ENCODE measurements around the gene COL9A3. TPM values are rescaled to one million over a fixed set of nuclear protein-coding genes. Genes with fewer than 3 reads are reported as not detected.

COL9A3 gene
- total RNA-seq, 5 donors from 2014 or later (not counting 1 experiment from before 2014, with no cell fraction given) = 0.51 to 2.1 (median 0.75) TPM; not detected in 1

DNA sequence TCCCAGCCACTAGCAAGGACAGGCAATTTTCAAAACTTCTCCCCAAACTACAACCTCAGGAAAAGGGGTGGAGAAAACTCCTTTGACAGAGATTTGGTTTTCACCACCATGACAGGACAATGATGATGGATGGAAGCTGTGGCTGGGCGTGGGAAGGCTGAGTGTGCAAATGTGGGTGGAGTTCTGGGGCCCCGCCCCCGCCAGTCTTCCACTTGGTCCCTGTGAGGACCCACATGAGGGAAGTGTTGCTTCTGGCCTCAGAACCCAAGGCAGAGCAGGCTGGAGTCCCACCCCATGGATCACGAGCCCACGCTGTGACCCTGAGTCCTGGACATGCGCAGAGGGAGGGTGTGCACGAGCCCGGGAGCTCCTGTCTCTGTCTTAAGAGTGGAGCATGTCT lies 42.1 kb upstream of the COL9A3 start:
- Mint-ChIP-seq H3K27ac (peak overlapping the region; percentile 92 to 93), H3K27me3 (no peaks in the 10 kb centered on the region), H3K9me3 (no peaks in the 10 kb centered on the region), H3K4me3 (peak overlapping the region in 1 of 3 donors; percentile 70), H3K36me3 (no peaks in the 10 kb centered on the region), H3K4me1 (peaks cover 45 to 60% (median 59%) of the 10 kb centered on the region in 3 donors)
- no peak overlapping the region for H3K4me3 ChIP-seq (ENCODE audit: control insufficient read depth in 1 of 2, extremely low read depth in 1 of 2, low read length in 1 of 2)
- H3K4me1 ChIP-seq (ENCODE audit: control insufficient read depth in 1 of 2, extremely low read depth in 1 of 2, insufficient read depth in 2 of 2, low read length in 2 of 2) = peaks cover 23 to 67% of the 10 kb centered on the region in 2 experiments
- H3K27ac ChIP-seq (ENCODE audit: low read length) = peak overlapping the region; percentile 94
- ChIA-PET CTCF (no interaction called here), POLR2A (no interaction called here)
- WGBS (ENCODE audit: insufficient coverage) = 64% methylated on average over 6 of the region's 8 CpGs
- no peaks in the 10 kb centered on the region for H3K27me3 ChIP-seq (replicated peaks in 1 of 2; ENCODE audit: control insufficient read depth in 2 of 2, extremely low read depth in 1 of 2, insufficient read depth in 2 of 2, low read length in 1 of 2)
- no peaks in the 10 kb centered on the region for H3K9me3 ChIP-seq
- DNase-seq = no peak
- H3K36me3 ChIP-seq (ENCODE audit: control insufficient read depth in 2 of 2, extremely low read depth in 1 of 2, insufficient read depth in 1 of 2, low read length in 1 of 2) = no peaks in the 10 kb centered on the region
- no peak for ATAC-seq (replicated peaks in 1 of 4)

DNA sequence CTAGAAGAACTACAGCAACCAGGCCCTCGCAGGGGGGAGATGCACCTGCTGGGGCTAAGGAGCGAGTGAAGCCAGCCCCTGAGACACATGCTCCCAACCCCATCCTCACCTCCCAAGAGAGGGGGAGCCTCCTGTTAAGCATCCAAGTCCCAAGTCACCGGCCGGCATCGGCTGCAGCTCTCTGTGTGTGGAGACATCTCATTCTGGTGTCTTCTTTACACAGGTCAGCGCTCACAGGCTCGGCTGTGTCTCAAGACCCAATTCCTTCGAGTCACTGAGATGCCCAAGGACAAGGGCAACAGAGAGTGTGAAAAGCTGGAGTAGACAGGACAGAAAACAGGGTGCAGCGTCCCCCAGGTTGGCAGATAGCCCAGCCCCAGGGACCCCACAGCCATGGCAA lies 41.6 kb upstream of the COL9A3 start:
- peak overlapping the region; percentile 94 for H3K27ac ChIP-seq (ENCODE audit: low read length)
- ATAC-seq (replicated peaks in 1 of 4) (no peak), DNase-seq (no peak)
- Mint-ChIP-seq H3K9me3 (no peaks in the 10 kb centered on the region), H3K36me3 (no peaks in the 10 kb centered on the region), H3K4me1 (peaks cover 45 to 60% (median 59%) of the 10 kb centered on the region in 3 donors), H3K4me3 (peak overlapping the region in 1 of 3 donors; percentile 70), H3K27ac (peak overlapping the region; percentile 92 to 93), H3K27me3 (no peaks in the 10 kb centered on the region)
- H3K4me3 ChIP-seq (ENCODE audit: control insufficient read depth in 1 of 2, extremely low read depth in 1 of 2, low read length in 1 of 2) = no peak overlapping the region
- ChIA-PET CTCF (no interaction called here), POLR2A (no interaction called here)
- H3K36me3 ChIP-seq (ENCODE audit: control insufficient read depth in 2 of 2, extremely low read depth in 1 of 2, insufficient read depth in 1 of 2, low read length in 1 of 2) = no peaks in the 10 kb centered on the region
- H3K9me3 ChIP-seq = no peaks in the 10 kb centered on the region
- 100% methylated on average over 3 of the region's 9 CpGs for WGBS (ENCODE audit: insufficient coverage)
- no peaks in the 10 kb centered on the region for H3K27me3 ChIP-seq (replicated peaks in 1 of 2; ENCODE audit: control insufficient read depth in 2 of 2, extremely low read depth in 1 of 2, insufficient read depth in 2 of 2, low read length in 1 of 2)
- H3K4me1 ChIP-seq (ENCODE audit: control insufficient read depth in 1 of 2, extremely low read depth in 1 of 2, insufficient read depth in 2 of 2, low read length in 2 of 2) = peaks cover 23 to 67% of the 10 kb centered on the region in 2 experiments

GRCh38 chr20:62776035-62776691 lies 40.7 kb upstream of the COL9A3 start:
- Mint-ChIP-seq H3K4me1 (peaks cover 45 to 60% (median 59%) of the 10 kb centered on the region in 3 donors), H3K9me3 (no peaks in the 10 kb centered on the region), H3K27me3 (no peaks in the 10 kb centered on the region), H3K27ac (peak overlapping the region; percentile 92 to 93), H3K36me3 (no peaks in the 10 kb centered on the region), H3K4me3 (peak overlapping the region in 2 of 3 donors; percentile 28 to 70)
- Histone ChIP-seq H3K4me1 (ENCODE audit: control insufficient read depth in 1 of 2, extremely low read depth in 1 of 2, insufficient read depth in 2 of 2, low read length in 2 of 2) (peaks cover 23 to 64% of the 10 kb centered on the region in 2 experiments), H3K9me3 (no peaks in the 10 kb centered on the region), H3K27me3 (replicated peaks in 1 of 2; ENCODE audit: control insufficient read depth in 2 of 2, extremely low read depth in 1 of 2, insufficient read depth in 2 of 2, low read length in 1 of 2) (no peaks in the 10 kb centered on the region), H3K36me3 (ENCODE audit: control insufficient read depth in 2 of 2, extremely low read depth in 1 of 2, insufficient read depth in 1 of 2, low read length in 1 of 2) (no peaks in the 10 kb centered on the region), H3K27ac (ENCODE audit: low read length) (peak overlapping the region; percentile 94), H3K4me3 (ENCODE audit: control insufficient read depth in 1 of 2, extremely low read depth in 1 of 2, low read length in 1 of 2) (peak overlapping the region; percentile 35 to 41)
- ChIA-PET POLR2A (no interaction called here), CTCF (no interaction called here)
- DNase-seq (no peak), ATAC-seq (replicated peaks in 1 of 4) (no peak)
- WGBS (ENCODE audit: insufficient coverage) = 96% methylated on average over 23 of the region's 24 CpGs

- Histone ChIP-seq H3K4me1 (ENCODE audit: control insufficient read depth in 1 of 2, extremely low read depth in 1 of 2, insufficient read depth in 2 of 2, low read length in 2 of 2) (peaks cover 23 to 62% of the 10 kb centered on the region in 2 experiments), H3K9me3 (no peaks in the 10 kb centered on the region), H3K27ac (ENCODE audit: low read length) (peak overlapping the region; percentile 94), H3K27me3 (replicated peaks in 1 of 2; ENCODE audit: control insufficient read depth in 2 of 2, extremely low read depth in 1 of 2, insufficient read depth in 2 of 2, low read length in 1 of 2) (no peaks in the 10 kb centered on the region), H3K36me3 (ENCODE audit: control insufficient read depth in 2 of 2, extremely low read depth in 1 of 2, insufficient read depth in 1 of 2, low read length in 1 of 2) (no peaks in the 10 kb centered on the region), H3K4me3 (ENCODE audit: control insufficient read depth in 1 of 2, extremely low read depth in 1 of 2, low read length in 1 of 2) (peak overlapping the region; percentile 35 to 41)
- ChIA-PET POLR2A (no interaction called here), CTCF (no interaction called here)
- Mint-ChIP-seq H3K27me3 (no peaks in the 10 kb centered on the region), H3K4me3 (peak overlapping the region; percentile 28 to 70 (median 41)), H3K27ac (peak overlapping the region; percentile 93 to 94), H3K36me3 (no peaks in the 10 kb centered on the region), H3K4me1 (peaks cover 45 to 60% (median 59%) of the 10 kb centered on the region in 3 donors), H3K9me3 (no peaks in the 10 kb centered on the region)
- peak; percentile 86 to 92 (median 88) for ATAC-seq (replicated peaks in 1 of 4)
- peak; percentile 27 to 76 (median 60) for DNase-seq
- 52% methylated on average over 8 of the region's 14 CpGs for WGBS (ENCODE audit: insufficient coverage)
Measured at GRCh38 chr20:62776692-62777527, 39.9 kb upstream of the COL9A3 start.

DNA sequence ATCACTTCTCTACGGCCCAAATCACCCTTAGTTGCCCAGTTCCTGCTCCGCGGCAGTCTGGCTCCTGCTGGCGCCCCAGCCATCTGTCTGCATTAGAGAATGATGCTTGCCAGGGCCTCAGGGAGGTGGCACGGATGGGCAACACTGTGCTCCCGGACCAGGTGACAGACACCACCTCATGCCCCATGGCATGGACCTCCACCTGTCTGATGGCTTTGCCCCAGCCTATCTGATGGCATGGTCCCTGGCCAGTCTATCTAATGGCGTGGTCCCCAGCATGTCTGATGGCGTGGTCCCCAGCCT lies 39.4 kb upstream of the COL9A3 start:
- WGBS (ENCODE audit: insufficient coverage) = 99% methylated on average over 5 of the region's 8 CpGs
- Histone ChIP-seq H3K9me3 (no peaks in the 10 kb centered on the region), H3K27ac (ENCODE audit: low read length) (peak overlapping the region; percentile 76), H3K4me3 (ENCODE audit: control insufficient read depth in 1 of 2, extremely low read depth in 1 of 2, low read length in 1 of 2) (peak overlapping the region in 1 of 2 donors; percentile 19), H3K4me1 (ENCODE audit: control insufficient read depth in 1 of 2, extremely low read depth in 1 of 2, insufficient read depth in 2 of 2, low read length in 2 of 2) (peaks cover 23 to 57% of the 10 kb centered on the region in 2 experiments), H3K27me3 (replicated peaks in 1 of 2; ENCODE audit: control insufficient read depth in 2 of 2, extremely low read depth in 1 of 2, insufficient read depth in 2 of 2, low read length in 1 of 2) (no peaks in the 10 kb centered on the region), H3K36me3 (ENCODE audit: control insufficient read depth in 2 of 2, extremely low read depth in 1 of 2, insufficient read depth in 1 of 2, low read length in 1 of 2) (no peaks in the 10 kb centered on the region)
- H3K4me3 Mint-ChIP-seq = peak overlapping the region in 1 of 3 donors; percentile 70
- H3K27me3 Mint-ChIP-seq = no peaks in the 10 kb centered on the region
- ATAC-seq (replicated peaks in 1 of 4) (no peak), DNase-seq (no peak)
- H3K27ac Mint-ChIP-seq = peak overlapping the region; percentile 93 to 94
- H3K4me1 Mint-ChIP-seq = peaks cover 43 to 56% (median 56%) of the 10 kb centered on the region in 3 donors
- H3K36me3 Mint-ChIP-seq = no peaks in the 10 kb centered on the region
- ChIA-PET POLR2A (no interaction called here), CTCF (no interaction called here)
- H3K9me3 Mint-ChIP-seq = no peaks in the 10 kb centered on the region

- H3K27ac Mint-ChIP-seq = peak overlapping the region; percentile 12 to 44
- no peaks in the 10 kb centered on the region for H3K36me3 Mint-ChIP-seq
- no peaks in the 10 kb centered on the region for H3K36me3 ChIP-seq (ENCODE audit: control insufficient read depth in 2 of 2, extremely low read depth in 1 of 2, insufficient read depth in 1 of 2, low read length in 1 of 2)
- no peak overlapping the region for H3K4me3 Mint-ChIP-seq
- ChIA-PET CTCF (no interaction called here), POLR2A (no interaction called here)
- H3K4me3 ChIP-seq (ENCODE audit: control insufficient read depth in 1 of 2, extremely low read depth in 1 of 2, low read length in 1 of 2) = no peak overlapping the region
- WGBS (ENCODE audit: insufficient coverage) = 100% methylated on average over 3 of the region's 9 CpGs
- no peaks in the 10 kb centered on the region for H3K27me3 Mint-ChIP-seq
- H3K4me1 Mint-ChIP-seq = peaks cover 40 to 54% (median 54%) of the 10 kb centered on the region in 3 donors
- no peaks in the 10 kb centered on the region for H3K9me3 ChIP-seq
- no peak for DNase-seq
- ATAC-seq (replicated peaks in 1 of 4) = no peak
- H3K9me3 Mint-ChIP-seq = no peaks in the 10 kb centered on the region
- peaks cover 23 to 54% of the 10 kb centered on the region in 2 experiments for H3K4me1 ChIP-seq (ENCODE audit: control insufficient read depth in 1 of 2, extremely low read depth in 1 of 2, insufficient read depth in 2 of 2, low read length in 2 of 2)
- H3K27ac ChIP-seq (ENCODE audit: low read length) = no peak overlapping the region
- H3K27me3 ChIP-seq (replicated peaks in 1 of 2; ENCODE audit: control insufficient read depth in 2 of 2, extremely low read depth in 1 of 2, insufficient read depth in 2 of 2, low read length in 1 of 2) = no peaks in the 10 kb centered on the region
Measured at GRCh38 chr20:62778058-62778457, 38.8 kb upstream of the COL9A3 start.
